HepG2 (cell line): ENCODE data around the gene ZNF582. TPM values are rescaled to one million over a fixed set of nuclear protein-coding genes. Genes with fewer than 3 reads are reported as not detected.

ENCODE experiments used
- AKAP8 ChIP-seq: sonication (generic); formaldehyde crosslinking; IDR thresholded peaks from 2 replicates; pipeline ENCODE4 v1.5.1; 2020; ENCODE audit warnings: mild to moderate bottlenecking, missing genetic modification reagents
- ASH2L ChIP-seq: fragments of 300-600, 200-600 bp; sonication (generic); IDR thresholded peaks from 2 replicates; pipeline ENCODE4 v1.7.0; 2017; ENCODE audit warnings: low read depth, mild to moderate bottlenecking, moderate library complexity, mixed read lengths, low read length; ENCODE audit not compliant: insufficient read length
- CEBPB ChIP-seq: IDR thresholded peaks from 2 replicates; pipeline ENCODE4 v1.6.1; 2011; ENCODE audit warnings: low read depth, low read length, improper control_type of control experiment, borderline replicate concordance
- GLI4 ChIP-seq: sonication (generic); formaldehyde crosslinking; IDR thresholded peaks from 2 replicates; pipeline ENCODE4 v1.5.1; 2020; ENCODE audit warnings: missing genetic modification reagents, mild to moderate bottlenecking, moderate library complexity, borderline replicate concordance
- KLF13 ChIP-seq: sonication (generic); formaldehyde crosslinking; IDR thresholded peaks from 2 replicates; pipeline ENCODE4 v1.4.0; 2020; ENCODE audit warnings: mild to moderate bottlenecking, missing genetic modification reagents
- MAFF ChIP-seq: IDR thresholded peaks from 2 replicates; pipeline ENCODE4 v1.6.1; 2011; ENCODE audit warnings: low read depth, low read length, improper control_type of control experiment
- MTF1 ChIP-seq: sonication (generic); formaldehyde crosslinking; IDR thresholded peaks from 2 replicates; pipeline ENCODE4 v1.5.0; 2020; ENCODE audit warnings: missing genetic modification reagents
- MYC ChIP-seq: sonication (generic); formaldehyde crosslinking; IDR thresholded peaks from 2 replicates; pipeline ENCODE4 v1.9.0; 2021; ENCODE audit warnings: missing genetic modification reagents, borderline replicate concordance
- NFAT5 ChIP-seq: sonication (generic); formaldehyde crosslinking; IDR thresholded peaks from 2 replicates; pipeline ENCODE4 v1.4.0; 2020; ENCODE audit warnings: missing genetic modification reagents
- PAX8 ChIP-seq: sonication (generic); formaldehyde crosslinking; IDR thresholded peaks from 2 replicates; pipeline ENCODE4 v1.8.0; 2022; ENCODE audit warnings: mild to moderate bottlenecking, missing genetic modification reagents, borderline replicate concordance
- PPARG ChIP-seq: conservative IDR thresholded peaks from 2 replicates; pipeline ENCODE4 v1.6.1; 2016; ENCODE audit warnings: missing biosample characterization, missing genetic modification reagents
- PRDM4 ChIP-seq: sonication (generic); formaldehyde crosslinking; IDR thresholded peaks from 2 replicates; pipeline ENCODE4 v1.9.0; 2021; ENCODE audit warnings: missing genetic modification reagents, borderline replicate concordance
- RCOR2 ChIP-seq: IDR thresholded peaks from 2 replicates; pipeline ENCODE4 v1.6.1; 2016; ENCODE audit warnings: missing biosample characterization, missing genetic modification reagents
- ZNF225 ChIP-seq: sonication (generic); formaldehyde crosslinking; IDR thresholded peaks from 2 replicates; pipeline ENCODE4 v1.4.0; 2020; ENCODE audit warnings: mild to moderate bottlenecking, missing genetic modification reagents
- ZNF256 ChIP-seq: sonication (generic); formaldehyde crosslinking; conservative IDR thresholded peaks from 2 replicates; pipeline ENCODE4 v1.4.0; 2020; ENCODE audit warnings: missing genetic modification reagents
- ZNF264 ChIP-seq: sonication (generic); formaldehyde crosslinking; IDR thresholded peaks from 2 replicates; pipeline ENCODE4 v1.4.0; 2020; ENCODE audit warnings: missing genetic modification reagents
- ZNF33B ChIP-seq: sonication (generic); formaldehyde crosslinking; IDR thresholded peaks from 2 replicates; pipeline ENCODE4 v1.5.1; 2020; ENCODE audit warnings: mild to moderate bottlenecking, missing genetic modification reagents
- ZNF547 ChIP-seq: sonication (generic); formaldehyde crosslinking; IDR thresholded peaks from 2 replicates; pipeline ENCODE4 v1.5.1; 2020; ENCODE audit warnings: mild to moderate bottlenecking, missing genetic modification reagents
- ZNF782 ChIP-seq: sonication (generic); formaldehyde crosslinking; IDR thresholded peaks from 2 replicates; pipeline ENCODE4 v1.4.0; 2020; ENCODE audit warnings: missing genetic modification reagents, mild to moderate bottlenecking, borderline replicate concordance
- ZNF784 ChIP-seq: sonication (generic); formaldehyde crosslinking; IDR thresholded peaks from 2 replicates; pipeline ENCODE4 v1.5.1; 2020; ENCODE audit warnings: missing genetic modification reagents, mild to moderate bottlenecking, borderline replicate concordance
- ZNF883 ChIP-seq: sonication (generic); formaldehyde crosslinking; IDR thresholded peaks from 2 replicates; pipeline ENCODE4 v1.5.1; 2020; ENCODE audit warnings: mild to moderate bottlenecking, missing genetic modification reagents; ENCODE audit errors: not compliant biosample characterization
- polyA plus RNA-seq, 8 experiments: library from polyadenylated mRNA; depleted of rRNA in 3 of 8; stranded (reverse) in 7 of 8; unstranded in 1 of 8; fragments of >200 nt; fragmentation: Illumina TruSeq in 4 of 8; extraction: Trizol in 4 of 8; gene quantifications; 2 replicates each; pipeline versions ENCODE4 v1.2.1 to v1.2.3, GENCODE V29; 2011 to 2016; ENCODE audit warnings: low read depth in 4 of 8, missing spikeins in 1 of 8, mixed read lengths in 1 of 8; ENCODE audit not compliant: insufficient read depth in 1 of 8
- total RNA-seq, 5 experiments: library from RNA; depleted of rRNA; stranded (reverse); fragments of >200 nt; fragmentation: Illumina TruSeq; extraction: Trizol; gene quantifications; 2 replicates each; pipeline ENCODE4 v1.2.3, GENCODE V29; 2016; ENCODE audit warnings: low read depth in 1 of 5

ZNF582 gene
- total and polyA plus RNA-seq, 2 of the 13 experiments (the other 11 are each of a cell fraction or from before 2014, with no cell fraction given) = 0.83 to 1.6 TPM

GRCh38 chr19:56367829-56368711 lies 25.3 kb downstream of the ZNF582 start (continued):
- TF ChIP-seq PRDM4 = no peak
- TF ChIP-seq CEBPB = no peak
- no peak for TF ChIP-seq PPARG (CRISPR knock-in tag)
- no peak for TF ChIP-seq PAX8 (CRISPR knock-in tag)
- no peak for TF ChIP-seq ZNF782 (CRISPR knock-in tag)
- TF ChIP-seq MTF1 = no peak
- no peak for TF ChIP-seq ZNF883 (CRISPR knock-in tag)
- TF ChIP-seq KLF13 = no peak
- TF ChIP-seq ZNF225 (CRISPR knock-in tag) = peak; percentile 83
- TF ChIP-seq ZNF784 (CRISPR knock-in tag) = peak; percentile 76; the same call in 1 of the 2 replicates
- TF ChIP-seq ZNF33B (CRISPR knock-in tag) = peak; percentile 87
- TF ChIP-seq MAFF = no peak
- TF ChIP-seq GLI4 (CRISPR knock-in tag) = peak; percentile 86; the same call in 1 of the 2 replicates
- TF ChIP-seq ZNF256 (CRISPR knock-in tag) = no peak
- TF ChIP-seq NFAT5 (CRISPR knock-in tag) = peak; percentile 26; the same call in 1 of the 2 replicates
- no peak for TF ChIP-seq AKAP8 (CRISPR knock-in tag)
- no peak for TF ChIP-seq RCOR2 (CRISPR knock-in tag)
- peak; percentile 43 for TF ChIP-seq ASH2L
- no peak for TF ChIP-seq ZNF264 (CRISPR knock-in tag)
- TF ChIP-seq ZNF547 (CRISPR knock-in tag) = peak; percentile 70; the same call in 1 of the 2 replicates
- 0 out of 2 replicates have a peak, but pooled peaks have one; percentile 46 for TF ChIP-seq MYC (CRISPR knock-in tag)
